WTC11 (cell line): ENCODE data around the gene SLC5A2. TPM values are rescaled to one million over a fixed set of nuclear protein-coding genes. Genes with fewer than 3 reads are reported as not detected.

ENCODE experiments used
- ATAC-seq: fragments of 200-7000 bp; cut with Tn5 transposase; 2 replicates; pipeline ENCODE4 v1.10.0; 2021; ENCODE audit warnings: mild to moderate bottlenecking, moderate library complexity
- CTCF ChIA-PET: fragments of 300-600 bp; sonication (Branson Sonifier 250); formaldehyde crosslinking; loops from one replicate; lab custom pipeline; 2021; ENCODE audit warnings: antibody characterized with exemption; lab: Charles Lee
- POLR2A ChIA-PET: fragments of 350-600 bp; sonication (Branson Sonifier 250); formaldehyde crosslinking; loops from one replicate; lab custom pipeline; 2021; ENCODE audit warnings: antibody characterized with exemption; lab: Charles Lee
- DNase-seq: peaks from one replicate; pipeline ENCODE4 v3.0.0; 2021; ENCODE audit warnings: low spot score
- H3K27ac Mint-ChIP-seq: 2 replicates; pipeline ENCODE4 v1.8.0; 2021; ENCODE audit warnings: mixed read lengths
- H3K27me3 Mint-ChIP-seq: 2 replicates; pipeline ENCODE4 v1.8.0; 2021; ENCODE audit warnings: low read depth, mild to moderate bottlenecking, moderate library complexity, mixed read lengths
- H3K36me3 Mint-ChIP-seq: 2 replicates; pipeline ENCODE4 v1.8.0; 2021; ENCODE audit warnings: mixed read lengths
- H3K4me1 Mint-ChIP-seq: 2 replicates; pipeline ENCODE4 v1.8.0; 2022; ENCODE audit warnings: mixed read lengths
- H3K4me3 Mint-ChIP-seq: 2 replicates; pipeline ENCODE4 v1.8.0; 2021; ENCODE audit warnings: mild to moderate bottlenecking, moderate library complexity, mixed read lengths
- H3K9me3 Mint-ChIP-seq: 2 replicates; pipeline ENCODE4 v1.8.0; 2021; ENCODE audit warnings: mixed read lengths
- ELF4 ChIP-seq: sonication (generic); formaldehyde crosslinking; IDR thresholded peaks from 2 replicates; pipeline ENCODE4 v1.8.1; 2022; ENCODE audit warnings: low read depth, mild to moderate bottlenecking, moderate library complexity, missing genetic modification reagents
- EMX1 ChIP-seq: fragments of 250-450 bp; sonication (Bioruptor Pico); IDR thresholded peaks from 2 replicates; pipeline ENCODE4 v1.8.0; 2021; ENCODE audit warnings: mild to moderate bottlenecking
- ESRRA ChIP-seq: sonication (generic); formaldehyde crosslinking; IDR thresholded peaks from 2 replicates; pipeline ENCODE4 v1.8.1; 2022; ENCODE audit warnings: mild to moderate bottlenecking, missing genetic modification reagents, borderline replicate concordance
- ETV6 ChIP-seq: sonication (generic); formaldehyde crosslinking; IDR thresholded peaks from 2 replicates; pipeline ENCODE4 v1.8.1; 2022; ENCODE audit warnings: mild to moderate bottlenecking, missing genetic modification reagents
- GTF2I ChIP-seq: fragments of 250-450 bp; sonication (Bioruptor Pico); conservative IDR thresholded peaks from 2 replicates; pipeline ENCODE4 v1.4.0; 2021; ENCODE audit warnings: mild to moderate bottlenecking
- JUN ChIP-seq: sonication (generic); formaldehyde crosslinking; IDR thresholded peaks from 2 replicates; pipeline ENCODE4 v1.8.0; 2023; ENCODE audit warnings: mild to moderate bottlenecking, missing genetic modification reagents
- MXD4 ChIP-seq: fragments of 250-450 bp; sonication (Bioruptor Pico); IDR thresholded peaks from 2 replicates; pipeline ENCODE4 v1.8.0; 2021; ENCODE audit warnings: mild to moderate bottlenecking, moderate library complexity, borderline replicate concordance
- NFATC4 ChIP-seq: fragments of 250-450 bp; sonication (Bioruptor Pico); IDR thresholded peaks from 2 replicates; pipeline ENCODE4 v1.9.0; 2021; ENCODE audit warnings: mild to moderate bottlenecking
- NFE2L1 ChIP-seq: sonication (generic); formaldehyde crosslinking; IDR thresholded peaks from 2 replicates; pipeline ENCODE4 v1.8.1; 2023; ENCODE audit warnings: missing genetic modification reagents
- OVOL2 ChIP-seq: fragments of 250-450 bp; sonication (Bioruptor Pico); IDR thresholded peaks from 2 replicates; pipeline ENCODE4 v1.9.0; 2021; ENCODE audit warnings: mild to moderate bottlenecking, borderline replicate concordance
- RELA ChIP-seq: sonication (generic); formaldehyde crosslinking; IDR thresholded peaks from 2 replicates; pipeline ENCODE4 v1.8.1; 2022; ENCODE audit warnings: missing genetic modification reagents, mild to moderate bottlenecking, borderline replicate concordance
- RORB ChIP-seq: fragments of 250-450 bp; sonication (Bioruptor Pico); IDR thresholded peaks from 2 replicates; pipeline ENCODE4 v1.9.0; 2021; ENCODE audit warnings: mild to moderate bottlenecking
- SMAD4 ChIP-seq: sonication (generic); formaldehyde crosslinking; IDR thresholded peaks from 2 replicates; pipeline ENCODE4 v1.8.0; 2022; ENCODE audit warnings: mild to moderate bottlenecking, missing genetic modification reagents
- TP53 ChIP-seq: sonication (generic); formaldehyde crosslinking; IDR thresholded peaks from 2 replicates; pipeline ENCODE4 v1.8.1; 2023; ENCODE audit warnings: mild to moderate bottlenecking, missing genetic modification reagents
- ZNF138 ChIP-seq: sonication (generic); formaldehyde crosslinking; conservative IDR thresholded peaks from 2 replicates; pipeline ENCODE4 v1.8.1; 2022; ENCODE audit warnings: mild to moderate bottlenecking, moderate library complexity, missing genetic modification reagents
- ZNF263 ChIP-seq: sonication (generic); formaldehyde crosslinking; IDR thresholded peaks from 2 replicates; pipeline ENCODE4 v1.8.1; 2022; ENCODE audit warnings: low read depth, mild to moderate bottlenecking, moderate library complexity, missing genetic modification reagents
- ZNF416 ChIP-seq: fragments of 250-450 bp; sonication (Bioruptor Pico); IDR thresholded peaks from 2 replicates; pipeline ENCODE4 v1.9.0; 2021; ENCODE audit warnings: mild to moderate bottlenecking, inconsistent platforms
- ZNF423 ChIP-seq: fragments of 250-450 bp; sonication (Bioruptor Pico); IDR thresholded peaks from 2 replicates; pipeline ENCODE4 v2.1.2; 2022; ENCODE audit warnings: mild to moderate bottlenecking, moderate library complexity
- total RNA-seq: library from RNA; stranded (reverse); gene quantifications from 3 replicates; pipeline ENCODE4 v1.2.3, GENCODE V29; 2021
- TF ChIP-seq, protein P1 (sequence below): sonication (generic); formaldehyde crosslinking; IDR thresholded peaks from 2 replicates; pipeline ENCODE4 v1.8.1; 2023; ENCODE audit warnings: mild to moderate bottlenecking, moderate library complexity, missing genetic modification reagents
- TF ChIP-seq, protein P2 (sequence below): sonication (generic); formaldehyde crosslinking; IDR thresholded peaks from 2 replicates; pipeline ENCODE4 v1.8.0; 2023; ENCODE audit warnings: mild to moderate bottlenecking, missing genetic modification reagents
- TF ChIP-seq, protein P3 (sequence below): fragments of 250-450 bp; sonication (Bioruptor Pico); IDR thresholded peaks from 2 replicates; pipeline ENCODE4 v1.9.0; 2021; ENCODE audit warnings: mild to moderate bottlenecking
- TF ChIP-seq, protein P4 (sequence below): fragments of 250-450 bp; sonication (Bioruptor Pico); conservative IDR thresholded peaks from 2 replicates; pipeline ENCODE4 v1.9.0; 2021; ENCODE audit warnings: mild to moderate bottlenecking
- TF ChIP-seq, protein P5 (sequence below): sonication (generic); formaldehyde crosslinking; conservative IDR thresholded peaks from 2 replicates; pipeline ENCODE4 v1.8.1; 2022; ENCODE audit warnings: mild to moderate bottlenecking, missing genetic modification reagents

The SLC5A2 gene
- total RNA-seq, 1 experiment from 2014 or later, result 0.83 TPM

DNA sequence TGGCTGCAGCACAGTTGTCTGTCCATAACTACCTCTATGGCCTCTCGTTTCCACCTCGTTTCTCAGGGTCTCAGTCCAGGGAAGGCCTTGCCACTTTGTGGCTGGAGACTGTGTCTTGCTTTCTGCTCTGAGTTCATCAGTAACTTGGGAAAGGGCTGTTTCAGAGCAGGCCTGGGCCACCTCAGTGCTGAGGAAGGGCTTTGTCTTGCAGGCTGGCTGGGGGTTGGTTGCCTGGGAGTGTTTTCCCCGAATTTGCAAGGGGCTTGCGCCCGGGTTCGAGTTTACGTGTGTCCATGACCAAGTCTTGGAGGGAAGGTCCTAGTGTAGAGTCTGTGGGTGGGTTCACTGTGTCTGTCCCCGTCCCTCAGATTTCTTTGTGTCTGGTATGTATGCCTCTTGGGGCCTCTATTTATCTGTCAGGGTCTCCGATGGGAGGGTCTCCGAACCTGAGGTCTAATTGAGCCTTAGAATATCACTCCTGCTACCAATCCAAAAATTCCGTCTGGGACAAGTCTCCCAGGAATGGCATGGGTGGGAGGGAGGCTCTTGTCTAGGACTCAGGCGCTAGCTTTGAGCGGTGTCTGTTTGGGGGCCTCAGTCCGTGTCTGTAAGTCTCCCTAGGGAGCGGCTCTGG lies 11.6 kb upstream of the SLC5A2 start:
- Mint-ChIP-seq H3K36me3 (peaks cover 2% of the 10 kb centered on the region; the same call in 1 of the 2 replicates), H3K27me3 (peaks cover 58% of the 10 kb centered on the region), H3K27ac (no peak overlapping the region), H3K4me3 (peak overlapping the region; percentile 61), H3K9me3 (0 out of 2 replicates have a peak, but pooled peaks cover 5% of the 10 kb centered on the region), H3K4me1 (peaks cover 9% of the 10 kb centered on the region)
- CTCF ChIA-PET, result interaction anchor here (0.6 to 13.1 kb wide), 4 partner anchors 14 to 1498 kb away, joined by 3 to 221 read pairs (median 3); partner anchors contain the start of genes ARMC5 and TAOK2
- POLR2A ChIA-PET, result interaction anchor here (1.0 to 1.3 kb wide), 2 partner anchors 11 to 241 kb away, joined by 3 to 10 read pairs; partner anchors contain the start of gene ARMC5
- ATAC-seq, result no peak
- no peak for DNase-seq
- TF ChIP-seq ZNF416 (CRISPR knock-in tag) (no peak), RELA (CRISPR knock-in tag) (no peak), NFE2L1 (CRISPR knock-in tag) (no peak), EMX1 (no peak)
- TF ChIP-seq, protein P1, sequence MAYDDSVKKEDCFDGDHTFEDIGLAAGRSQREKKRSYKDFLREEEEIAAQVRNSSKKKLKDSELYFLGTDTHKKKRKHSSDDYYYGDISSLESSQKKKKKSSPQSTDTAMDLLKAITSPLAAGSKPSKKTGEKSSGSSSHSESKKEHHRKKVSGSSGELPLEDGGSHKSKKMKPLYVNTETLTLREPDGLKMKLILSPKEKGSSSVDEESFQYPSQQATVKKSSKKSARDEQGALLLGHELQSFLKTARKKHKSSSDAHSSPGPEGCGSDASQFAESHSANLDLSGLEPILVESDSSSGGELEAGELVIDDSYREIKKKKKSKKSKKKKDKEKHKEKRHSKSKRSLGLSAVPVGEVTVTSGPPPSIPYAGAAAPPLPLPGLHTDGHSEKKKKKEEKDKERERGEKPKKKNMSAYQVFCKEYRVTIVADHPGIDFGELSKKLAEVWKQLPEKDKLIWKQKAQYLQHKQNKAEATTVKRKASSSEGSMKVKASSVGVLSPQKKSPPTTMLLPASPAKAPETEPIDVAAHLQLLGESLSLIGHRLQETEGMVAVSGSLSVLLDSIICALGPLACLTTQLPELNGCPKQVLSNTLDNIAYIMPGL (CRISPR knock-in tag), result 0 out of 2 replicates have a peak, but pooled peaks have one; percentile 20

DNA sequence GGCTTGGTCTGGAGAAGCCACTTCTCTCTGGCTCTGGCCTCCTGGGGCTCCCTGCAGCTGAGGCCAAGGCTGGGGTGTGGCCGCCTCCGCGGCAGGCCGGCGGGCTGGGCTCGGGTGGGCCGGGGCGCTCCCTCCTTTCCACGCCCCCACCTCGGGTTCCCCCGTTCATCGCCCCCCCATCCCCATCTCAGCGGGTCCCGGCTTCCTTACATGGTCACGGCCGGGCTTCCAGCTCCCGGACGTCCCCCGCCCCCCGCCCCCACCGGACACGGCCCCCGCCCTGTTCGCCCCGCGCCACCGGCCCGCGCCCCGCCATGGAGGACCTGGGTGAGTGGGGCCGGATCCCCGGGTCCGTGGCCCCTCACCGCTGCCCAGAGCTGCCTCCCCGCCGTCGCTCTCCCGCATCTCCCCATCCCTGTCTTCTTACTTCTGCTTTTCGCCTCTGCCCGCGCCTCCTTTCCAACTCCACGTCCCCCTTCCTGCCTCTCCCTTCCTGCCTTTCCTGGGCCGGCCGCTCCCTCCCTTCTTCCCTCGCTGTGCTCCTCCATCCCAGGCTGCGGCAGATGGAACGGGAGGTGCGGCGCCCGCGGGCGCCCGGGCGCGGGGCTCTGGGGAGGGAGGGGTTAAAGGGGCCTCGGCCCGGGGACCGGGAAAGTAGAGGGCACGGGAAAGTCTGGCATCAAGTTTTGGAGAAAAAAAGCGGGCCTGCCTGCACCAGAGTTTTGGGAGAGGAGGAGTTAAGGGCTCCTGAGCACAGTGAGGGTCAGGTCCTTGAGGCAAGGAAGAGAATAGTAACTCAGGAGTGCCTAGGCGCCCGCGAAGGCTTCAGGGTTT lies 10.8 kb upstream of the SLC5A2 start, which contains the start of gene TGFB1I1:
TGFB1I1 (plus strand) TSS at position 278 of the 834 bp plus-strand sequence; CDS start at position 315, 37 bp downstream.
- Mint-ChIP-seq H3K9me3 (0 out of 2 replicates have a peak, but pooled peaks cover 5% of the 10 kb centered on the region), H3K27ac (no peak within 1 kb of the TSS), H3K36me3 (no peaks in the 10 kb centered on the region), H3K27me3 (peaks cover 63% of the 10 kb centered on the region), H3K4me3 (peak within 1 kb of the TSS; percentile 82), H3K4me1 (peaks cover 10% of the 10 kb centered on the region)
- ATAC-seq (peak; percentile 2), DNase-seq (peak; percentile 59)
- CTCF ChIA-PET, result interaction anchor here (0.6 to 13.1 kb wide), 4 partner anchors 15 to 1498 kb away, joined by 3 to 221 read pairs (median 3); partner anchors contain the start of genes ARMC5 and TAOK2
- POLR2A ChIA-PET, result interaction anchor here (1.0 to 1.3 kb wide), 2 partner anchors 12 to 241 kb away, joined by 3 to 10 read pairs; partner anchors contain the start of gene ARMC5
- TF ChIP-seq RORB (no peak), ETV6 (CRISPR knock-in tag) (no peak), ESRRA (CRISPR knock-in tag) (no peak), TP53 (CRISPR knock-in tag) (no peak), ZNF263 (no peak), ELF4 (CRISPR knock-in tag) (no peak), NFATC4 (CRISPR knock-in tag) (no peak), OVOL2 (no peak), SMAD4 (no peak), GTF2I (no peak), MXD4 (CRISPR knock-in tag) (no peak), ZNF138 (CRISPR knock-in tag) (no peak), JUN (CRISPR knock-in tag) (no peak), ZNF423 (CRISPR knock-in tag) (no peak)
- TF ChIP-seq, protein P2, sequence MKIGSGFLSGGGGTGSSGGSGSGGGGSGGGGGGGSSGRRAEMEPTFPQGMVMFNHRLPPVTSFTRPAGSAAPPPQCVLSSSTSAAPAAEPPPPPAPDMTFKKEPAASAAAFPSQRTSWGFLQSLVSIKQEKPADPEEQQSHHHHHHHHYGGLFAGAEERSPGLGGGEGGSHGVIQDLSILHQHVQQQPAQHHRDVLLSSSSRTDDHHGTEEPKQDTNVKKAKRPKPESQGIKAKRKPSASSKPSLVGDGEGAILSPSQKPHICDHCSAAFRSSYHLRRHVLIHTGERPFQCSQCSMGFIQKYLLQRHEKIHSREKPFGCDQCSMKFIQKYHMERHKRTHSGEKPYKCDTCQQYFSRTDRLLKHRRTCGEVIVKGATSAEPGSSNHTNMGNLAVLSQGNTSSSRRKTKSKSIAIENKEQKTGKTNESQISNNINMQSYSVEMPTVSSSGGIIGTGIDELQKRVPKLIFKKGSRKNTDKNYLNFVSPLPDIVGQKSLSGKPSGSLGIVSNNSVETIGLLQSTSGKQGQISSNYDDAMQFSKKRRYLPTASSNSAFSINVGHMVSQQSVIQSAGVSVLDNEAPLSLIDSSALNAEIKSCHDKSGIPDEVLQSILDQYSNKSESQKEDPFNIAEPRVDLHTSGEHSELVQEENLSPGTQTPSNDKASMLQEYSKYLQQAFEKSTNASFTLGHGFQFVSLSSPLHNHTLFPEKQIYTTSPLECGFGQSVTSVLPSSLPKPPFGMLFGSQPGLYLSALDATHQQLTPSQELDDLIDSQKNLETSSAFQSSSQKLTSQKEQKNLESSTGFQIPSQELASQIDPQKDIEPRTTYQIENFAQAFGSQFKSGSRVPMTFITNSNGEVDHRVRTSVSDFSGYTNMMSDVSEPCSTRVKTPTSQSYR (CRISPR knock-in tag), result no peak
- TF ChIP-seq, protein P3, sequence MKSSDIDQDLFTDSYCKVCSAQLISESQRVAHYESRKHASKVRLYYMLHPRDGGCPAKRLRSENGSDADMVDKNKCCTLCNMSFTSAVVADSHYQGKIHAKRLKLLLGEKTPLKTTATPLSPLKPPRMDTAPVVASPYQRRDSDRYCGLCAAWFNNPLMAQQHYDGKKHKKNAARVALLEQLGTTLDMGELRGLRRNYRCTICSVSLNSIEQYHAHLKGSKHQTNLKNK (CRISPR knock-in tag), result no peak
- TF ChIP-seq, protein P4, sequence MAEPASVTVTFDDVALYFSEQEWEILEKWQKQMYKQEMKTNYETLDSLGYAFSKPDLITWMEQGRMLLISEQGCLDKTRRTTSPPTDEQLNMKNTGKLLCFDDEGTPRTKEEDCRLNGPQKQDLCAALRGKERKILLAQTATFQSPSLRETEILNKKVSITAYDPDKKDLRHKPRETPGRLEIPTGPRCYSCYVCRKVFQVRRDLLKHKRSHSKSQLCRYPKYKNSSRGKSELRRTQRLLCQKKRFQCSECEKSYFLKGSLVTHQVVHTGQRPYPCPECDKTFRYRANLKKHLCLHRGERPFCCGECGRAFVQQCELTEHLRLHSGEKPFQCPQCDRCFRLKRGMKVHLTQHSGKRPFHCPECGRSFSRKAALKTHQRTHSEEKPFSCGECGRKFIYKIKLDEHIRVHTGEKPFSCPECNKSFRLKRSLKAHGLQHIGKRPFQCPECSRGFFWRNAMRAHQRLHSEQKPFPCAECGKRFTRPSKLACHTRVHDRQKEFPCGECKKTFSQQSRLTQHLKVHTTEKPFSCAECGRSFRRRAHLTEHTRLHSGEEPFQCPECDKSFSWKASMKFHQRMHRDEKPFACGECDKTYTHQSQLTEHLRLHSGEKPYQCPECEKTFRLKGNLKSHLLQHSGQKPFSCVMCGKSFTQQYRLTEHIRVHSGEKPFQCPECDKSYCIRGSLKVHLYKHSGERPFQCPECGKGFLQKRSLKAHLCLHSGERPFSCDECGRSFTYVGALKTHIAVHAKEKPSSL, result no peak
- TF ChIP-seq, protein P1 (CRISPR knock-in tag), result no peak
- TF ChIP-seq, protein P5, sequence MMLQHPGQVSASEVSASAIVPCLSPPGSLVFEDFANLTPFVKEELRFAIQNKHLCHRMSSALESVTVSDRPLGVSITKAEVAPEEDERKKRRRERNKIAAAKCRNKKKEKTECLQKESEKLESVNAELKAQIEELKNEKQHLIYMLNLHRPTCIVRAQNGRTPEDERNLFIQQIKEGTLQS, result no peak
